ENCODE measurements around the gene PNPLA5.
"Not testable (repeated sequence)": the region's sequence is repeated elsewhere in the genome, so short reads cannot be mapped to it uniquely, and the experiment has no call there.

PNPLA5 gene

GRCh38 chr22:43878831-43879550 is 12.8 kb downstream of the PNPLA5 start:
- Mint-ChIP-seq H3K36me3 (no peaks in the 10 kb centered on the region), H3K9me3 (no peaks in the 10 kb centered on the region), H3K27ac (no peak overlapping the region), H3K4me1 (peaks cover 11% of the 10 kb centered on the region), H3K4me3 (no peak overlapping the region)
- no peak for DNase-seq (ENCODE audit: low spot score in 2 of 2)
- ATAC-seq: no peak

- ATAC-seq (no peak), DNase-seq (ENCODE audit: low spot score in 2 of 2) (no peak)
- Mint-ChIP-seq H3K36me3 (no peaks in the 10 kb centered on the region), H3K4me1 (peaks cover 7% of the 10 kb centered on the region), H3K4me3 (no peak overlapping the region), H3K27ac (no peak overlapping the region), H3K9me3 (no peaks in the 10 kb centered on the region)
Measured at GRCh38 chr22:43878079-43878795, 13.6 kb downstream of the PNPLA5 start.

GRCh38 chr22:43876866-43877509 is 14.8 kb downstream of the PNPLA5 start:
- Mint-ChIP-seq H3K27ac (no peak overlapping the region), H3K36me3 (no peaks in the 10 kb centered on the region), H3K4me3 (no peak overlapping the region), H3K4me1 (no peaks in the 10 kb centered on the region), H3K9me3 (no peaks in the 10 kb centered on the region)
- DNase-seq (ENCODE audit: low spot score in 2 of 2) (no peak), ATAC-seq (no peak)

- no peaks in the 10 kb centered on the region for H3K4me1 Mint-ChIP-seq
- no peaks in the 10 kb centered on the region for H3K36me3 Mint-ChIP-seq
- DNase-seq (ENCODE audit: low spot score in 2 of 2) (no peak), ATAC-seq (no peak)
- no peak overlapping the region for H3K4me3 Mint-ChIP-seq
- H3K9me3 Mint-ChIP-seq: peaks cover 3% of the 10 kb centered on the region
- H3K27ac Mint-ChIP-seq: no peak overlapping the region
Measured at GRCh38 chr22:43869799-43870198, 22.0 kb downstream of the PNPLA5 start.

- not testable (repeated sequence) for H3K27ac Mint-ChIP-seq; H3K4me1 Mint-ChIP-seq; DNase-seq (ENCODE audit: low spot score in 2 of 2); H3K9me3 Mint-ChIP-seq; H3K4me3 Mint-ChIP-seq; ATAC-seq; H3K36me3 Mint-ChIP-seq
Measured at GRCh38 chr22:43869001-43869400, 22.8 kb downstream of the PNPLA5 start.

- H3K36me3 Mint-ChIP-seq: no peaks in the 10 kb centered on the region
- no peak overlapping the region for H3K27ac Mint-ChIP-seq
- no peak for DNase-seq (ENCODE audit: low spot score in 2 of 2)
- H3K9me3 Mint-ChIP-seq: peaks cover 3% of the 10 kb centered on the region
- no peak overlapping the region for H3K4me3 Mint-ChIP-seq
- no peaks in the 10 kb centered on the region for H3K4me1 Mint-ChIP-seq
- no peak for ATAC-seq
Measured at GRCh38 chr22:43867839-43868635, 23.8 kb downstream of the PNPLA5 start.

- Mint-ChIP-seq H3K36me3 (no peaks in the 10 kb centered on the region), H3K4me3 (peak overlapping the region; percentile 33), H3K27ac (no peak overlapping the region), H3K9me3 (no peaks in the 10 kb centered on the region), H3K4me1 (no peaks in the 10 kb centered on the region)
- DNase-seq (ENCODE audit: low spot score in 2 of 2) (no peak), ATAC-seq (no peak)
Measured at GRCh38 chr22:43862882-43863202, 29.0 kb downstream of the PNPLA5 start.

GRCh38 chr22:43862074-43862881 is 29.5 kb downstream of the PNPLA5 start, which contains the start of gene SULT4A1:
Gene SULT4A1, minus strand, starts transcription at chr22:43862513. Its CDS starts 131 bp downstream, at chr22:43862382.
- Mint-ChIP-seq H3K4me1 (no peaks in the 10 kb centered on the region), H3K27ac (no peak within 1 kb of the TSS), H3K36me3 (no peaks in the 10 kb centered on the region), H3K4me3 (peak within 1 kb of the TSS; percentile 33), H3K9me3 (no peaks in the 10 kb centered on the region)
- DNase-seq (ENCODE audit: low spot score in 2 of 2): no peak
- ATAC-seq: no peak

GRCh38 chr22:43861529-43861928 is 30.3 kb downstream of the PNPLA5 start:
- Mint-ChIP-seq H3K4me1 (no peaks in the 10 kb centered on the region), H3K27ac (no peak overlapping the region), H3K4me3 (no peak overlapping the region), H3K9me3 (peaks cover 5% of the 10 kb centered on the region), H3K36me3 (no peaks in the 10 kb centered on the region)
- DNase-seq (ENCODE audit: low spot score in 2 of 2) (no peak), ATAC-seq (no peak)

- Mint-ChIP-seq H3K36me3 (no peaks in the 10 kb centered on the region), H3K4me1 (no peaks in the 10 kb centered on the region), H3K27ac (no peak overlapping the region), H3K4me3 (no peak overlapping the region), H3K9me3 (peaks cover 5% of the 10 kb centered on the region)
- no peak for ATAC-seq
- DNase-seq (ENCODE audit: low spot score in 2 of 2): no peak
Measured at GRCh38 chr22:43860831-43861230, 31.0 kb downstream of the PNPLA5 start.

- Mint-ChIP-seq H3K36me3 (no peaks in the 10 kb centered on the region), H3K4me1 (no peaks in the 10 kb centered on the region), H3K27ac (no peak overlapping the region), H3K9me3 (peaks cover 5% of the 10 kb centered on the region), H3K4me3 (no peak overlapping the region)
- DNase-seq (ENCODE audit: low spot score in 2 of 2): no peak
- ATAC-seq: no peak
Measured at GRCh38 chr22:43860126-43860525, 31.7 kb downstream of the PNPLA5 start.

- no peak for DNase-seq (ENCODE audit: low spot score in 2 of 2)
- H3K4me1 Mint-ChIP-seq: no peaks in the 10 kb centered on the region
- H3K4me3 Mint-ChIP-seq: no peak overlapping the region
- ATAC-seq: no peak
- H3K27ac Mint-ChIP-seq: no peak overlapping the region
- peaks cover 5% of the 10 kb centered on the region for H3K9me3 Mint-ChIP-seq
- no peaks in the 10 kb centered on the region for H3K36me3 Mint-ChIP-seq
Measured at GRCh38 chr22:43859621-43860020, 32.2 kb downstream of the PNPLA5 start.

- H3K36me3 Mint-ChIP-seq: no peaks in the 10 kb centered on the region
- H3K4me3 Mint-ChIP-seq: no peak overlapping the region
- H3K4me1 Mint-ChIP-seq: no peaks in the 10 kb centered on the region
- DNase-seq (ENCODE audit: low spot score in 2 of 2) (no peak), ATAC-seq (no peak)
- H3K27ac Mint-ChIP-seq: no peak overlapping the region
- peaks cover 5% of the 10 kb centered on the region for H3K9me3 Mint-ChIP-seq
Measured at GRCh38 chr22:43859176-43859575, 32.6 kb downstream of the PNPLA5 start.

GRCh38 chr22:43858156-43858895 is 33.5 kb downstream of the PNPLA5 start:
- no peak for ATAC-seq
- no peak overlapping the region for H3K4me3 Mint-ChIP-seq
- H3K4me1 Mint-ChIP-seq: no peaks in the 10 kb centered on the region
- no peak for DNase-seq (ENCODE audit: low spot score in 2 of 2)
- no peaks in the 10 kb centered on the region for H3K36me3 Mint-ChIP-seq
- no peak overlapping the region for H3K27ac Mint-ChIP-seq
- peaks cover 5% of the 10 kb centered on the region for H3K9me3 Mint-ChIP-seq
